ENCODE measurements around the gene LUZP1.

Gene LUZP1

DNA sequence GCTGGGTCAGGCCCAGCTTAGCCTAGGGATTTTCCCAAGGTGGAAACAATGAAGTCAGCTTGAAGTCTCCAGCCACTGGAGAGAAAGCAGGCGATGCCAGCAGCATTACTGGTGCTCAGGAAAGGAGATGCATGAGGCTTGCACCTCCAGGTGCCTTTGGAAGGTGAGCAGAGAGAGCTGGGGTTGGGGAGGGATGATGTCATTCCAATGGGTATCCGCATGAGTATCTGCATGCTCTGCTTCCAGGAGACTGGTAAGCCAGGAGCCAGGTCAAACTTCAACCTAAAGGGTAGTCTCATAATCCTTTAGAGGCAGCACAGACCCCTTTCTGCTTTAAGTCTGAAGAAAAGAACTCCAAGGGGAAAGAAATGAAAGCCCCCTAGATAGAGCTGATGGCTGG, 80.6 kb downstream of the LUZP1 start:
- FAIRE-seq (no peak), DNase-seq (ENCODE audit: low spot score) (no peak)

DNA sequence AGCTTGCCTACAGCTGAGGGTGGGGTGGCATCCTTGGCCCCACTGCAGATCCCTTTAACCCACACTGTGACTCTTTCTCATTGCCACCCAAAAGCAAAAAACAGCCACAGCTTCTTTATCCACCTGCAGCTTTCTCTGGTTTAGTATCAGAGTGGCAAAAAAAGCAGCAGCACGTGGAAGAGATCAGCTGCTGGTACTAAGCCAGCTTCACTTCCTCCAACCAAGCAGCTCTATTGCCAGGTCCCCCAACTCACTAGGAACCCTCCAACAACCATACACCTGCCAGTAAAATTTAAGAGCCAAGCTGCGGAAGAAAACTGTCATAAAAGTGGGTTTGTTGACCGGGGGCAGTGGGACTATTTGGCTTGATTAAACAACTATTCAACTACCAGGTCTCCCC, 83.0 kb downstream of the LUZP1 start:
- FAIRE-seq: no peak

DNA sequence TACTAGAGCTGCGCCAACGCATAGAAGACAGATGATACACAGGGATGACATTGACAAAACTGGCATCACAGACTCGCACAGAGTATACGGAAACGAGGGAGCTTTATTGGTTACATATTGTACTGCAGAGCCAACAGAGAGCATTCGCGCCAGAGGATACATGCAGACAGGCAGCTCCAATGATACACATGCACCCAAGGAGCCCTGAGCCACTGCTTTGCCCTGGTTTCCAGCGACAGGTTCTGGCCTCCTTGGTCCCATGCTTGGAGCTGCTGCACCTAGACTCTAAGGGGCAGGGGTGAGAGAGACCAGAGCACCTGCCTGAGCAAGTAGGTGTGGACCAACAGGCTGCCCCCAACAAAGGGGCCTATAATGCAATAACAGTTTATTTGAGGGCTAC, 83.8 kb downstream of the LUZP1 start:
- FAIRE-seq (no peak), DNase-seq (ENCODE audit: low spot score) (no peak)

More for the DNA sequence above, 83.0 kb downstream of the LUZP1 start:
- no peak for DNase-seq (ENCODE audit: low spot score)

DNA sequence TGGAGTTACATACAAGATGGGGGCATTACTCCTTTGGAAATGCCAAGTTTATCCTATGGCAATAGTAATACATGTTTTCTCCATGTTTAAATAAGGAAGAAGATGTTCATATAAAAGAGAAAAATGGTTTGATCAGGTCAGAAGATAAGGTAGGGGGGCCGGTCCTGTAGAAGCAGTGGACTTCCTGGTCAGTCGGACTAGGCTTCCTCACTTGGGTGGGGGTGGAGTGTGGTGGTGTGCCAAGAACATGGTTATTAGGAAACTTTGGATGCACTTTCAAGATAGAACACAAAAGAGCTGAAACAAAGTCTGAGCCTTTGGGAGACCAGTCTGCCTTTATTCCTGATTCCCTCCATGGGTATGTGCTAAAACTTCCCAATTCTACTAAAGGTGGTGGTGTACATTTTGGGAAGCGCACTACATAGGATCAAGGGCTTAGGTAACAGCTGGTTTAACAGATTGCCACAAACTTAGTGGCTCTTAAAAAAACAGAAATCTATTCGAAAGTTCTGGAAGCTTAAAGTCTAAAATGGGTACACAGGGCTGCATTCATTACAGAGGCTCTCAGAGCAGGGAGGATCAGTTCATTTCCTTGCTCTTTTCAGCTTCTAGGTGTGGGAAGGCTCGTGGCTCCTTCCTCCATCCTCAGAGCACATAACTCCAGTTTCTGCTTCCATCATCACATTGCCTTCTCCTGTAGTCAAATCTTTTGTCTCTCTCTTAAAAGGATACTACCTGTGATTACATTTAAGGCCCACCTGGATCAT, 84.8 kb downstream of the LUZP1 start:
- FAIRE-seq: no peak
- no peak for DNase-seq (ENCODE audit: low spot score)

DNA sequence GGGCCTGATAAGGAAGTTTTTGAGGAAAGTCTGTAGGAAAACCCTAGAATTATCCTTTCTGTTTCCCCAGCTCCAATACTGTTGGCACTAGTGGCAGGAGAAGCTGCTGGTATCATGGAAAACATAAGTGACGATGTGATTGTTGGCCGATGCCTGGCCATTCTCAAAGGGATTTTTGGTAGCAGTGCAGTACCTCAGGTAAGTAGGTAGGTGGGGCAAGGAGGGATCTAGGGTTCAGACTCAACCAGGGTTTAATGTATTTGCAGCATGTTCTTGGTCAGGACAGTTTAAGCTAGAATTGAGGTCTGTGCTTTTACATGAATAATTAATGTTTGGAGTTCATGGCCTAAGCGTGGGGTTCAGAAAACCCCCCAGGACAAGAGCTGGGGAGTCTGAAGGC, 87.3 kb downstream of the LUZP1 start:
- DNase-seq (ENCODE audit: low spot score) (no peak), FAIRE-seq (no peak)

DNA sequence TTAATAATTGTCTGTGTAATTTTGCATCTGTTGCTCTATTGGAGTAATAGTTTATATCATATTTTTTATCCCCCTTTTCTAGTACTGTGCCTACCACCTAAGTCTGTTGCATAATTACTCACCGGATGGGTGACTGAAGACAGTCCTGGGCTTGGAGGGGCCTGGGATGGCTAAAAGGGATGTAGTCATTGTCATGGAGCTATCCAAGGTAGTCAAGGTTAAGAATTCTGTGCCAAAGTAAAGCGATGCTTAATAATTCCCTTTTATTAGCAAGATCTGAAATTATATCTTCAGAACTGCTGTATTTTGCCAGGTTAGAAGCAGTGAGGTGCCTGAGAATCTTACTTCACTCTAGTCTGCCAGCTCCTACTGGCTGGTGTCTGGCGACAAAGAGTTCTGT, 87.8 kb downstream of the LUZP1 start:
- DNase-seq (ENCODE audit: low spot score) (no peak), FAIRE-seq (no peak)

DNA sequence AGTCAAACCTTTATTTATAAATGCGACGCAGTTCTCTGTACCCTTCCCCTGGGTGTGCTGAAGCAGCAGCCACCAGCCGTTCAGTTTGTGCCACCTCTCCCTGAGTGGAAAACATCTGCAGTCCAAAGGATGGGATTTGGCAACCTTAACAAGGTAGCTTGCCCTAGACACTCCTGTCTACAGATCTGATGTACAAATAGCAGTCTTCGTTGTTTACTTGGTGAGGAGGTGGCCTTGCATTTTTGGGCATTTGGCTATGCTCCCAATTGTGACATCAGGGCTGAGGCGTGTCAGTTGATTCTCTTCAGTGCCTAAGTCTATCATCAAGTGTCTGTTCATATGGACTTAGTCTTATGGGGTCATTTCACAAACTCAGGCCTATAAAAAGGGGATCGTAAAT, 89.6 kb downstream of the LUZP1 start:
- FAIRE-seq (no peak), DNase-seq (ENCODE audit: low spot score) (no peak)

DNA sequence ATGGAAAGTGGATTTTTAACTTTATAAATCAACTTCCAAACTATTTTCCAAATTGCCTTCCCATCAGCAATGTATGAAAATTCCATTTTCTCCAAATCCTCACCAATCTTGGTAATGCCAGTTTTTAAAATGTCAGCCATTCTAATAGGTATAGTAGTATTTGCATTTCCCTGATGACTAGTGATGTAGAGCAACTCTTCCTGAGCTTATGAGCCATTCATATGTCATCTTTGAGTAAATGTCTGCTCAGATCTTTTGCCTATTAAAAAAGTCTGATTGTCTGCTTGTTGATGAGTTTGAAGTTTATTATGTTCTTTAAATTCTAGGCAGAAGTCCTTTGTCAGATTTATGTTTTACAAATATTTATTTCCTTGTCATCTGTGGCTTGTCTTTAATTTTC, 94.6 kb downstream of the LUZP1 start:
- no peak for FAIRE-seq
- no peak for DNase-seq (ENCODE audit: low spot score)

DNA sequence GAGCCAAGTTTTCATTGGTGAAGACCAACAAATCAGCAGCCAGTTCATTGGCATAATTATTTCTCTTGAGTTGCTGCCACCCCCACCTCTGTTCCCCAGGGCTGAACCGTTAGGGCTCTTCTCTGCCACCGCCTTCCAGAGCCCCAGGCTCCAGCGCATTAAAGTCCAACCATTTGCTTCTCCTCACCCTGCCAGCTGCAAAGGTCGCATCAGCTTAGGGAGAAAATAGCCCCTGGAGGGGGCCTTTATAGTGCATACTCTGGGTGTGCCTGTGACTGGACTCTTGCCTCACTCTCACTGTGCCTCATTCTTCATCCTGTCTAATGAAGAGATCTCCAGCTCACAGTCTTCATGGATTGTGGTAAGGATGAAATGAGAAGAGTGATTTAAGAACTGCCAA, 99.0 kb downstream of the LUZP1 start:
- DNase-seq (ENCODE audit: low spot score) (no peak), FAIRE-seq (no peak)

DNA sequence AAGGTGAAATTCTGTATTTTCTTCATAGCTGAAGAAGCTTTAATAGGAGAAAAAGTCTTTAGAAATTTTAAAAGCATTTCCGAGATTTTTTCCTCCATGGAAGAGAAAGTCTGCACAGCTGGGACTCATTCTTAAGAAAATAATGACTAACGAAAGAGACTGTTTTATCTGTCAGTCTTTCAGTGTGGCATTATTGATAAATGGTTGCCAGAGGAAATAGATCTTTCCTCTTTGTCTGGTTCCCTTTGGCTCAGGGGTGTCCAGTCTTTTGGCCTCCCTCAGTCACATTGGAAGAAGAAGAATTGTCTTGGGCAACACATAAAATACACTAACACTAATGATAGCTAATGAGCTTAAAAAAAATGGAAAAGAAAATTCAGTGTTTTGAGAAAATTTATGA, 99.5 kb downstream of the LUZP1 start:
- no peak for FAIRE-seq
- no peak for DNase-seq (ENCODE audit: low spot score)

DNA sequence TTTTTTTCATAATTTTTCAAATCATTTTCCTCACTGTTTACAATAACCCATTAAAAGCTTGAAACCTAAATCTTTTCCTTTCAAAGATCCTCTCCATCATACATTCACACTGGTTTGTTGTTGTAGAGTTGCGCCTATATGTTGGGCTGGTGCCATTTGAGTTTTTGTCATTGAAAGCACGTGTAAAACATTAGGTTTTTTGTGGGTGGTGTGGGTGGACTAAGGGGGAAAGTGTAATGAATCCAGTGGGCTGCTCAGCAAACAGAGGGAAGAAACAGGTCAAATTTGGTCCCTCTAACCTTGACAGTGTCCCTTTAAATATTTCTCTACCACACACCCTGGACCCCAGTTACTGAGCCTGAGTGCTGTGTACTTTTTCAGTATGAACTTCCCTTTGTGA, 102.6 kb downstream of the LUZP1 start:
- no peak for FAIRE-seq
- no peak for DNase-seq (ENCODE audit: low spot score)

DNA sequence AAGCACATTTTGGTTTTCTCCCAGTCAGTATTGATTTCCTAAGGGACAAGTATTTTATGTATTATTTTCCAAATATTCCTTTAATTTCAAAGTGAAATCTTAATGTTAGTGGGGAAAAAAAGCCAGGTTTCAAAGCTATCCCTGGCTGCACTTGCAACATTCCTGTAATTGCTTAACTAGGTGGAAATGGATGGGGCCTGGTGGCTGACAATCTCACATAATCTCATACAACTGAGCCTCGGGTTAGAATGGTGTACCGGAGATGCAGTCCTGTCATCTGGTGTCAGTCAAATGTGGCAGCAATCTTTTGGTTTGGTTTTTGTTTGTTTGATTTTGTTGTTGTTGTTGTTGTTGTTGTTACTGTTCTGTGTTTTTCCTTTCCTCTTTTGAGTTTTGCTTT, 103.3 kb downstream of the LUZP1 start:
- no peak for DNase-seq (ENCODE audit: low spot score)

DNA sequence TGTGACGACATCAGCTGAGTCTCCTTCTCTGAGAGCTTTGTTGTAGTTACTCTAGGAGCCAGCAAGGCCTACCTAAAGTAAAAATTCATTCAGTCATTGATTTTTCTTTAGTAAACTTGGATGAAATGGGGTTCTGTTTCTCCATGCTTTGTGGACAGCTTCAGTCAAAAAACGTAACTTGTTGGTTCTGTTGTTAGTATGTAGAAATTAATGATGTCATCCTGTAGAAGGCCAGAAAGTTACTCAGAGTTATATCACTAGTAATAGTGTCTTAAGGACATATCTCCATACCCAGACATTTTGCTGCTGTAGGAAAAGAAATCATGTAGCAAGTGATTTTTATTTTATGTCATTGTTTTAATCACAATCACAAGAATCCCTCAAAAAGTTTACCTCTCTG, 106.4 kb downstream of the LUZP1 start:
- no peak for FAIRE-seq

More for the DNA sequence above, 103.3 kb downstream of the LUZP1 start:
- no peak for FAIRE-seq

DNA sequence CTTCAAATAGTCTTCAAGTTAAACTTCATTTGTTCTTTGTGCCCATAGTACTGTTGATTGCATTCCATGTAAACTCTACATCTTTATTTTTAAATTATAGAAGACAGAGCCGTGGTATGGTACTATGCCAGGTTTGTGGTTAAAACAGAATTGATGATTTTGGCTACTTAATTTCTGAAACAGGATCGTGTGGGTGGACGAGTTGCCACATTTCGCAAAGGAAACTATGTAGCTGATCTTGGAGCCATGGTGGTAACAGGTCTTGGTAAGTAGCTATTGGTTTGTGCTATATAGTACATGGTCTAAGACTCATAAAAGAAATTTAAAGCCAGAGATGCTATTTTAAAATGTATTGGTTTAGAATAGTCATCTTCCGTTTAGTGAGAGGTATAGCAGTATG, 111.4 kb downstream of the LUZP1 start:
- DNase-seq (ENCODE audit: low spot score): no peak
- FAIRE-seq: no peak

More for the DNA sequence above, 106.4 kb downstream of the LUZP1 start:
- no peak for DNase-seq (ENCODE audit: low spot score)

DNA sequence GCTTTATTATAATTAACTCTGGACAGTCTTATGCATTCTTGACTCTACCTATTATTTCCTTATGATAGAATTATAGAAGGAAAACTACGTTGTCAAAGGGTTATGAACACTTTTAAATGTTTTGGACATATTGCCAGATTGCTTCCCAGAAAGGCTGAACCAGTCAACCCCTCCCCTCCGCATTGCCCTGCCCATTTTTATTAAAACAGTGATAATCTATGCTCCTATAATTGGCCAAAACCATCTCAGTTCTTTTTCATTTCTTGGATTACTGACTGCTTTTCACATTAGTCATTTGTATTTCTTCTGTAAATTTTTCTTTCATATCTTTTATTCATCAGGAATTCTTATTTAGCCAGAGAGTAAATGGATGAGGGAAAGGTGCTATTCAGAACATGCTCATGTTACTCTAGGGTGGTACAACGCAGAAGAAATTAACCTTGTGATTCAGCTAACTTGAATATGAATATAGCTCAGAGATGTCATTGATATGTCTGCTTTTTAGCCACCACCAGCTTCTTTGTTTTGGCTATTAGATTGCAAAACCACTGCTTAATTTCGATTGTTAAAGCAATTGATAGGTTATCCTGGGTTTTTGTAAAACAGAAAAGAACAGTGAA, 117.3 kb downstream of the LUZP1 start:
- FAIRE-seq (no peak), DNase-seq (ENCODE audit: low spot score) (no peak)

DNA sequence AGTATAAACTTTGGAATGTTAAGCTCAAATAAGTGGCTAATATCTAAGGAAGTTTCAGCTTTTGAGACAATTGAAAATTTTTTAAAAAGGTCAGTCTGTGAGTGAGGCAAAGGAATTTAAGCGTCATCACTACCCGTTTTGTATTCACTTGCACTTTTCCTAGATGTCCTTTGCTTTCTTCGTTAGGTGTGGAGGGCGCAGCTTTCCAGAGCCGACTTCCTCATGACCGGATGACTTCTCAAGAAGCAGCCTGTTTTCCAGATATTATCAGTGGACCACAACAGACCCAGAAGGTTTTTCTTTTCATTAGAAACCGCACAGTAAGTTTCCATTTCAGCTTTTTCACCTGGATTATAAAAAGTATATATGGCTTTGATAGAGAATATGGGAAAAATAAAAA, 118.5 kb downstream of the LUZP1 start:
- FAIRE-seq (no peak), DNase-seq (ENCODE audit: low spot score) (no peak)

DNA sequence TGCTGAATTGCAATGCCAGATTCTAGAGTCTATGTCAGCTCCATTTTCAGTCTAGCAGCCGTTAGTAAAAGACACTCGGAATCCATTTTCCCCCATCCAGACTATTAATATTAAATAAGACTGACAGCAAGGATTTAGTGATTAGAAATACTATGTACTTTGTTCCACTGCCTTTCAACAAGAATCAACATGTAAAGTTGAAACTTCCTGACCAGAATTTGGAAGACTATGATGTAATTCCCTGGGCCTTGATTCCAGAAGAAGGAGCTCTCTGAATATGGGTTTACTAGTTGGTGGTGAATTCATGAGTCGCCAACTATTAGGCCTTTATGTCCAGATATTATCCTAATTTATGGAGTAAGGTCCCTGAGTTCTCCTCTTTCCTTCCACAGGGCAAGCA, 124.6 kb downstream of the LUZP1 start:
- DNase-seq (ENCODE audit: low spot score): no peak

DNA sequence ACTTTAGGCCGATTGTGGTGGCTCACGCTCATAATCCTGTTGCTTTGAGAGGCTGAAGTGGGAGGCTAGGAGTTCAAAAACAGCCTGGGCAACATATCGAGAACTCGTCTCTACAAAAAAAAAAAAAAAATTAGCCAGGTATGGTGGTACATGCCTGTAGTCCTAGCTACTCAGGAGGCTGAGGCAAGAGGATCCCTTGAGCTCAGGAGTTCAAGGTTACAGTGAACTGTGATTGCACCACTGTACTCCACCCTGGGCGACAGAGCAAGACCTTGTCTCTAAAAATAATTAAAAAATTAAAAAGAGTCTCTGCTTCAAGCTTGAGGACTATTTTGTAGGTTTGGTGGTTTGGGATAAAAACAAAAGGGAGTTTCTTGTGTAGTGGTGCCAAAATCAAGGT, 128.1 kb downstream of the LUZP1 start:
- DNase-seq (ENCODE audit: low spot score): no peak
- FAIRE-seq: no peak

More for the DNA sequence above, 124.6 kb downstream of the LUZP1 start:
- FAIRE-seq: no peak

DNA sequence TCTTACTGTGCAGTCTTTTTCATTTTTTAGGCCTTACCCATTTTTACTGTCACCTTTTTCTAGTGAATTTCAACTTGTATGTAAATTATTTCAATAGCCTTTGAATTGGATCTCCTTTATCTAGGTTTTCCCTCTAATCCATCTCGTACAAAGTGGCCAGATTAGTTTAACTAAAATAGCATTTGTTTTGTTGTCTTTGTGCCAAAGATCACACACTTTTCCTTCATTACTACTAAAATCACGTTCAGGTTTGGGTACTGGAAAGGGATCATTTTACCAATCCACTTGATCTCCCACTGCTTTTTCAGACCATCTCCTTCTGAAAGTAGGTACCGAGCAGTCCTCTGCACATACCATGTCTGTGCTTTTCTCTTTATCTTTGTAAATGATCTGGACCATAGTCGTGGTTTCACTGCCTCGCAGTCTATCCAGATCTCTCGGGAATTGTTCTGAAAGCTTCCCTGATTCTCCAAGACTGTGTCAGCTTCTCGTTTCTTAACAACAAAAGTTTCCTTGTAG, 129.3 kb downstream of the LUZP1 start:
- FAIRE-seq: no peak

DNA sequence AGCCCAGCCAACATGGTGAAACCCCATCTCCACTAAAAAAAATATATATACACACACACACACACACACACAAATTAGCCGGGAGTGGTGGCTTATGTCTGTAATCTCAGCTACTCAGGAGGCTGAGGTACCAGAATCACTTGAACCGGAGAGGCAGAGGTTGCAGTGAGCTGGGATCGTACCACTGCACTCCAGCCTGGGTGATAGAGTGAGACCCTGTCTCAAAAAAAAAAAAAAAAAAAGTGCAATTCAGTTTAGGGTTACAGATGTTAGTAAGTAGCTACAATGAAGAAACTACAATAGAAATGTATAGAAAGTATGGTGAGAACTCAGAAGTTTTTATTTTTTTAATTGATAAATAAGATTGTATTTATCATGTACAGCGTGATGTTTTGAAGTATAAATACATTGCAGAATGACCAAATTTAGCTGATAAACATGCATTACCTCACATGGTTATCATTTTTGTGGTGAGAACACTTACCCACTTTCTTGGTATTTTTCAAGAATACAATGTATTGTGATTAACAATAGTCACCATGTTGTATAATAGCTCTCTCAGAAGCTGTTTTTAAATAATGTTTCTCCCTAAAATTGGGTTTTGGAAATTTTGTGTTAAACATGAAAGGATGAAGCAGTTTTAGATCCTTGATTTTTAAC, 131.4 kb downstream of the LUZP1 start:
- no peak for FAIRE-seq

More for the DNA sequence above, 129.3 kb downstream of the LUZP1 start:
- DNase-seq (ENCODE audit: low spot score): no peak

DNA sequence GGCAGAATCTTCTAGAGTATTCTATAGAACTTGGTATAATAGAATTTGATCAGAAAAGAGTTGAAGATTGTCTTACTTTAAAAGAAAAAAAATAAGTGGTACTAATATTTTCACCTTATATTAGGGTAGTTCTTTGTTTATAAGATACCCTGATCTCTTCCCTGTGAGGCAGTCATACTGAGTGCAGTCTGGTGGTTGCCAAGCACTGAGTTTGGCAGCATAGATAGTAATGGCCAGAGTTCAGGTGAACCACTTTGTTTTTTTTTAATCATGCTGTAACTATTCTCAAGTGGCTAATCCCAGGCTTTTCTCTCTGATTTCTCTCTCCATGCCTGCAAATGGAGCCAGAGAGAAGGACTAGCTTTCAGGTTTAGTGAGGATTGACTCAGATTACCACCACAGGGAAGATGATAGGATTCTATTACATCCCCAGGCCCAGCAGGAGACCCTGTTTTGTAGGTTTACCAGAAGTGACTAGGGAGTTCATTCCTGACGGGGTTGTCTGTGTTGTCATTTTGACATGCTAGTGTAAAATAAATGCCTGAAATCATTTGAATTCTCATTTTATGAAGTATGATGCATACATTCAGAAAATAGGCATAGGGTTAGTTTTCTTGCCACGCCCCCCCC, 132.7 kb downstream of the LUZP1 start:
- FAIRE-seq (no peak), DNase-seq (ENCODE audit: low spot score) (no peak)

More for the DNA sequence above, 131.4 kb downstream of the LUZP1 start:
- no peak for DNase-seq (ENCODE audit: low spot score)
